Measurements from ENCODE around the gene RAD9A. TPM values are rescaled to one million over a fixed set of nuclear protein-coding genes. Genes with fewer than 3 reads are reported as not detected.

The RAD9A gene
- total RNA-seq, 1 experiment from 2014 or later = 55.1 TPM

DNA sequence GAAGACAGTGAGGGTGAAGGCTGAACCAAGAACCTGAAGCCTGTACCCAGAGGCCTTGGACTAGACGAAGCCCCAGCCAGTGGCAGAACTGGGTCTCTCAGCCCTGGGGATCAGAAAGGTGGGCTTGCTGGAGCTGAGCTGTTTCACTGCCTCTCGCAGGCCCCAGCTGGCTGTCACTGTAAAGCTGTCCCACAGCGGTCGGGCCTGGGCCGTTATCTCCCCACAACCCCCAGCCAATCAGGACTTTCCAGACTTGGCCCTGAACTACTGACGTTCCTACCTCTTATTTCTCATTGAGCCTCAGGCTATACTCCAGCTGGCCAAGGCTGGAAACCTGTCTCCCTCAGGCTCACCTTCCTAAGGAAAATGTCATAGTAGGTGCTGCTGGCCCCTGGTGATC lies 5.8 kb downstream of the RAD9A start:
- no peak overlapping the region for H3K27ac Mint-ChIP-seq (ENCODE audit: unreplicated experiment)
- no peak overlapping the region for H3K4me3 Mint-ChIP-seq (ENCODE audit: unreplicated experiment)
- CTCF ChIA-PET = no interaction called here

DNA sequence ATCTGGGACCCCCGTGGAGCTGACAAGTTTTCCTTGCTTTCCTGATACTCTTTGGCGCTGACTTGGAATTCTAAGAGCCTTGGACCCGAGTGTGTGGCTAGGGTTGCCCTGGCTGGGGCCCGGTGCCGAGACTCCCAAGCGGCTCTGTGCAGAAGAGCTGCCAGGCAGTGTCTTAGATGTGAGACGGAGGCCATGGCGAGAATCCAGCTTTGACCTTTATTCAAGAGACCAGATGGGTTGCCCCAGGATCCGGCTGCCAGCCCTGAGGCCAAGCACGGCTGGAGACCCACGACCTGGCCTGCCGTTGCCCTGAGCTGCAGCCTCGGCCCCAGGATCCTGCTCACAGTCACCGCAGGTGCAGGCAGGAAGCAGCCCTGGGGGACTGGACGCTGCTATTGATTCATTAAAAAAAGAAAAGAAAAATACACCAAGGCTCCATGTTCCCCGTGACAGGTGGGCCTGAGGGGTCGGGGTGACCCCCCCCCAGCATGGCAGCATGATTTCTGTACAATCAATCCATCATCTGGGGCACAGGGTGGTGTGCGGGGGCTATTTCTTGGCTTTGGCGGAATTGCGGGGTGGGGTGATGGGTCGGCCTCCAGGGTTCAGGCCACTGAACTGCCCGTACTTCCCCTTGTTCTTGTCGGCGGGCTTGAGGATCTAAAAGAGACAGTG lies 6.3 kb downstream of the RAD9A start:
- BruUV-seq (replicated peaks) = TSS peak; percentile 49
- peaks cover 20% of the 10 kb centered on the region for H3K36me3 ChIP-seq (ENCODE audit: control insufficient read depth, insufficient read depth, low read length)
- POLR2A ChIA-PET = interaction anchor here (0.5 to 0.6 kb wide), 2 partner anchors 23 to 1352 kb away, joined by 3 to 6 read pairs; no protein-coding TSS in a partner anchor
- DNase-seq = no peak
- no peak overlapping the region for H3K4me3 Mint-ChIP-seq (ENCODE audit: unreplicated experiment)
- no peak overlapping the region for H3K4me3 ChIP-seq (ENCODE audit: low read depth, low read length)
- H3K4me1 ChIP-seq = peaks cover 14% of the 10 kb centered on the region
- H3K27me3 ChIP-seq (replicated peaks; ENCODE audit: control insufficient read depth, insufficient read depth, low read length) = no peaks in the 10 kb centered on the region
- TF ChIP-seq, protein P1, sequence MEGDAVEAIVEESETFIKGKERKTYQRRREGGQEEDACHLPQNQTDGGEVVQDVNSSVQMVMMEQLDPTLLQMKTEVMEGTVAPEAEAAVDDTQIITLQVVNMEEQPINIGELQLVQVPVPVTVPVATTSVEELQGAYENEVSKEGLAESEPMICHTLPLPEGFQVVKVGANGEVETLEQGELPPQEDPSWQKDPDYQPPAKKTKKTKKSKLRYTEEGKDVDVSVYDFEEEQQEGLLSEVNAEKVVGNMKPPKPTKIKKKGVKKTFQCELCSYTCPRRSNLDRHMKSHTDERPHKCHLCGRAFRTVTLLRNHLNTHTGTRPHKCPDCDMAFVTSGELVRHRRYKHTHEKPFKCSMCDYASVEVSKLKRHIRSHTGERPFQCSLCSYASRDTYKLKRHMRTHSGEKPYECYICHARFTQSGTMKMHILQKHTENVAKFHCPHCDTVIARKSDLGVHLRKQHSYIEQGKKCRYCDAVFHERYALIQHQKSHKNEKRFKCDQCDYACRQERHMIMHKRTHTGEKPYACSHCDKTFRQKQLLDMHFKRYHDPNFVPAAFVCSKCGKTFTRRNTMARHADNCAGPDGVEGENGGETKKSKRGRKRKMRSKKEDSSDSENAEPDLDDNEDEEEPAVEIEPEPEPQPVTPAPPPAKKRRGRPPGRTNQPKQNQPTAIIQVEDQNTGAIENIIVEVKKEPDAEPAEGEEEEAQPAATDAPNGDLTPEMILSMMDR (IDR thresholded peaks at IDR 0.05; ENCODE audit: insufficient read depth in 1 of 2, low read depth in 1 of 2, low read length in 1 of 2, severe bottlenecking in 1 of 2, unreplicated experiment in 1 of 2) = no peak
- H3K27me3 Mint-ChIP-seq (ENCODE audit: insufficient read depth, unreplicated experiment) = no peaks in the 10 kb centered on the region
- no peak overlapping the region for H3K27ac Mint-ChIP-seq (ENCODE audit: unreplicated experiment)
- intact Hi-C loops (cut with micrococcal nuclease; ENCODE audit: unreplicated experiment) = no loop called here
- H3K36me3 Mint-ChIP-seq (ENCODE audit: insufficient read depth, unreplicated experiment) = peaks cover 70% of the 10 kb centered on the region
- CTCF ChIA-PET = no interaction called here
- peaks cover 8% of the 10 kb centered on the region for H3K4me1 Mint-ChIP-seq (ENCODE audit: low read depth, unreplicated experiment)
- H3K9me3 ChIP-seq = no peaks in the 10 kb centered on the region
- H3K9me3 Mint-ChIP-seq (ENCODE audit: unreplicated experiment) = no peaks in the 10 kb centered on the region

More for the DNA sequence above, 5.8 kb downstream of the RAD9A start:
- Histone ChIP-seq H3K27me3 (replicated peaks; ENCODE audit: control insufficient read depth, insufficient read depth, low read length) (no peaks in the 10 kb centered on the region), H3K36me3 (ENCODE audit: control insufficient read depth, insufficient read depth, low read length) (peaks cover 21% of the 10 kb centered on the region), H3K9me3 (no peaks in the 10 kb centered on the region), H3K4me3 (ENCODE audit: low read depth, low read length) (no peak overlapping the region), H3K4me1 (peaks cover 17% of the 10 kb centered on the region)
- POLR2A ChIA-PET = interaction anchor here (0.5 to 0.6 kb wide), 2 partner anchors 23 to 1353 kb away, joined by 3 to 6 read pairs; no protein-coding TSS in a partner anchor
- TF ChIP-seq, protein P1 (IDR thresholded peaks at IDR 0.05; ENCODE audit: insufficient read depth in 1 of 2, low read depth in 1 of 2, low read length in 1 of 2, severe bottlenecking in 1 of 2, unreplicated experiment in 1 of 2) = no peak
- Mint-ChIP-seq H3K4me1 (ENCODE audit: low read depth, unreplicated experiment) (peaks cover 8% of the 10 kb centered on the region), H3K36me3 (ENCODE audit: insufficient read depth, unreplicated experiment) (peaks cover 75% of the 10 kb centered on the region), H3K27me3 (ENCODE audit: insufficient read depth, unreplicated experiment) (no peaks in the 10 kb centered on the region), H3K9me3 (ENCODE audit: unreplicated experiment) (no peaks in the 10 kb centered on the region)
- no TSS peak for BruUV-seq (replicated peaks)
- intact Hi-C loops (cut with micrococcal nuclease; ENCODE audit: unreplicated experiment) = no loop called here
- no peak for DNase-seq

DNA sequence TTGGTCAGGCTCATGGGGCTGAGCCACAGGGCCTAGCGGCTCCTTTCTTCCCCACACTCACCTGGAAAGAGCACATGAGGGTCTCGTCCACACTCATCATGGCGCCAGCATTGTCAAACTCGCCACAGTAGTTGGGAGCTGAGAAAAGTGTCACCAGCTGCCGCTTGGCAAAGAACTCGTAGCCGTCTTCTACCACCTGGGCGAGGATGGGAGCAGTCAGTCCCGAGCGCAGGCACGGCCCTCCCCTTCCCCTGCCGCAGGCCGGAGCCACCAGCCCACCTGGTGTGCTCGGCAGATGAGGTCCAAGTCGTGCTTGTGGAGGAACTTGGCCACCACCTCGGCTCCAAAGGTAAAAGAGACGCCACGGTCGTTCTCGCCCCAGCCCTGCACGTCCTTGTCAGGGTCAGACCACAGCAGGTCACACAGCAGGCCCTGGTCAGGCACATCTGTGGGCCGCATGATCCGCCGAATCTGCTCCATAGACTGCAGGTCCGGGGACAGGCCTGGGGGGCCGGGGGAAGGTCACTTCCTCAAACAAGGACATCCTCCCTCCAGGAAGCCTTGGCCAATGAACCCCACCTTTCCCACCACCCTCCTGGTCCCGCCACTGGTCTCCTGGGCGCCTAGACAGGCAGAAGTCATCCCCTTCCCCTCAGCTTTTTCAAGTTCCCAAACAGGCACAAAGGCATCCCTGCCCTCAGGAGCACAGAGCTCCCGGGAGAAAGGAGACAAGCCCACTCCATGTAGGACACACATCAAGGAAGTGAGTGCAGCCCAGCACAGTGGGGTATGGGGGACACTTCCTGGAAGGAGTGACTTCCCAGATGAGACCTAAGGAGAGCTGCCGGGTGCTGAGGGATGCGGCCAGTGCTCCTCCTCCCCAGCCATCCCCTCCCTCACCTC lies 7.1 kb downstream of the RAD9A start:
- ChIA-PET POLR2A (interaction anchor here (0.6 kb wide), 1 partner anchor 25 kb away, joined by 4 read pairs; no protein-coding TSS in a partner anchor), CTCF (no interaction called here)
- no TSS peak for BruUV-seq (replicated peaks)

More for the DNA sequence above, 7.1 kb downstream of the RAD9A start:
- H3K4me3 Mint-ChIP-seq (ENCODE audit: unreplicated experiment) = peak overlapping the region; percentile 11
- Histone ChIP-seq H3K4me3 (ENCODE audit: low read depth, low read length) (no peak overlapping the region), H3K27me3 (replicated peaks; ENCODE audit: control insufficient read depth, insufficient read depth, low read length) (no peaks in the 10 kb centered on the region), H3K36me3 (ENCODE audit: control insufficient read depth, insufficient read depth, low read length) (peaks cover 18% of the 10 kb centered on the region), H3K4me1 (peaks cover 14% of the 10 kb centered on the region), H3K9me3 (no peaks in the 10 kb centered on the region)
- no peaks in the 10 kb centered on the region for H3K9me3 Mint-ChIP-seq (ENCODE audit: unreplicated experiment)
- no peaks in the 10 kb centered on the region for H3K27me3 Mint-ChIP-seq (ENCODE audit: insufficient read depth, unreplicated experiment)
- H3K36me3 Mint-ChIP-seq (ENCODE audit: insufficient read depth, unreplicated experiment) = peaks cover 67% of the 10 kb centered on the region
- H3K4me1 Mint-ChIP-seq (ENCODE audit: low read depth, unreplicated experiment) = peaks cover 8% of the 10 kb centered on the region
- DNase-seq = no peak
- H3K27ac Mint-ChIP-seq (ENCODE audit: unreplicated experiment) = no peak overlapping the region
- TF ChIP-seq, protein P1 (IDR thresholded peaks at IDR 0.05; ENCODE audit: insufficient read depth in 1 of 2, low read depth in 1 of 2, low read length in 1 of 2, severe bottlenecking in 1 of 2, unreplicated experiment in 1 of 2) = no peak
- intact Hi-C loops (cut with micrococcal nuclease; ENCODE audit: unreplicated experiment) = no loop called here

All from Caco-2 (cell line).